Stomach (tissue), 9 donors: ENCODE results near the gene CDYL. TPM values are rescaled to one million over a fixed set of nuclear protein-coding genes. Genes with fewer than 3 reads are reported as not detected.
A peak's percentile ranks its signal among the peaks of the same experiment; 100 is the strongest.

Experiments used
- DNase-seq, 2 donors: peaks; one replicate each; pipeline versions ENCODE4 v3.0.0 to v3.0.0-alpha.2; 2013 to 2019
- H3K27ac ChIP-seq, 5 donors: fragments of 200-600 bp in 4 of 5; sonication (generic) in 4 of 5; one replicate each; pipeline ENCODE4 v1.5.1; 2013 to 2019; ENCODE audit warnings: mild to moderate bottlenecking in 1 of 5, moderate library complexity in 1 of 5
- H3K27me3 ChIP-seq, 3 donors: fragments of 200-600 bp; sonication (generic); one replicate each; pipeline ENCODE4 v1.5.1; 2017 to 2019; ENCODE audit warnings: mixed run types in 1 of 3
- H3K36me3 ChIP-seq, 4 donors: fragments of 200-600 bp; sonication (generic); 1 replicate in 3 of 4; 2 replicates in 1 of 4; pipeline ENCODE4 v1.5.1; 2016 to 2019
- H3K4me1 ChIP-seq, 4 donors: fragments of 200-600 bp; sonication (generic); one replicate each; pipeline ENCODE4 v1.5.1; 2016 to 2019
- H3K4me3 ChIP-seq, 4 donors: fragments of 200-600 bp; sonication (generic) in 3 of 4; one replicate each; pipeline ENCODE4 v1.5.1; 2016 to 2019; ENCODE audit warnings: mild to moderate bottlenecking in 1 of 4
- H3K9me3 ChIP-seq, 4 donors: fragments of 200-600 bp; sonication (generic); one replicate each; pipeline ENCODE4 v1.5.1; 2016 to 2019
- EP300 ChIP-seq: sonication (generic); formaldehyde crosslinking; IDR thresholded peaks from one replicate; pipeline ENCODE4 v1.6.1; 2017; ENCODE audit warnings: antibody characterized with exemption
- POLR2A ChIP-seq, 4 donors: fragments of 450-650 bp; IDR thresholded peaks; one replicate each; pipeline ENCODE4 v1.6.1; 2016; ENCODE audit warnings: antibody characterized with exemption in 4 of 4, control low read depth in 2 of 4, mild to moderate bottlenecking in 1 of 4, moderate library complexity in 1 of 4
- POLR2AphosphoS5 ChIP-seq, 3 donors: sonication (generic); formaldehyde crosslinking; IDR thresholded peaks; one replicate each; pipeline ENCODE4 v1.6.1; 2016; ENCODE audit warnings: antibody characterized with exemption in 3 of 3
- WGBS, 5 donors: extraction: QIAGEN DNeasy Blood & Tissue Kit in 3 of 5; methylation state at CpG; one replicate each; pipeline versions ENCODE4 v1.1.5 to v1.1.7; 2013 to 2018; 5-methylcytosine and 5-hydroxymethylcytosine counted together
- intact Hi-C: fragments of 100-400 bp; cut with DNase I; formaldehyde crosslinking; loops from one replicate; pipeline ENCODE4 v1.15.1; 2023; ENCODE audit warnings: low total_unique reads
- polyA plus RNA-seq, 3 donors: library from polyadenylated mRNA; stranded (reverse); fragments of 200-250 nt; gene quantifications; one replicate each; pipeline ENCODE4 v1.2.3, GENCODE V29; 2013
- total RNA-seq, 5 donors: library from RNA; depleted of rRNA; stranded (reverse); fragments of >200 nt; gene quantifications; one replicate each; pipeline versions ENCODE4 v1.1.0 to v1.2.3, GENCODE V29; 2014 to 2016
- TF ChIP-seq, protein P1 (sequence below), 7 experiments: fragments of 450-650 bp in 4 of 7; fragments of 200-600 bp in 3 of 7; sonication (generic) in 3 of 7; IDR thresholded peaks; one replicate each; pipeline ENCODE4 v1.5.1; 2016 to 2019; ENCODE audit warnings: antibody characterized with exemption in 7 of 7, control low read depth in 2 of 7, mild to moderate bottlenecking in 1 of 7
- donor health status: healthy with polysubstance abuse.
- donor health status: Bipolar disorder and iron deficiency.
- donor health status: healthy.

Gene CDYL
- total and polyA plus RNA-seq, 8 donors, result 6.2 to 226 (median 18.4) TPM

DNA sequence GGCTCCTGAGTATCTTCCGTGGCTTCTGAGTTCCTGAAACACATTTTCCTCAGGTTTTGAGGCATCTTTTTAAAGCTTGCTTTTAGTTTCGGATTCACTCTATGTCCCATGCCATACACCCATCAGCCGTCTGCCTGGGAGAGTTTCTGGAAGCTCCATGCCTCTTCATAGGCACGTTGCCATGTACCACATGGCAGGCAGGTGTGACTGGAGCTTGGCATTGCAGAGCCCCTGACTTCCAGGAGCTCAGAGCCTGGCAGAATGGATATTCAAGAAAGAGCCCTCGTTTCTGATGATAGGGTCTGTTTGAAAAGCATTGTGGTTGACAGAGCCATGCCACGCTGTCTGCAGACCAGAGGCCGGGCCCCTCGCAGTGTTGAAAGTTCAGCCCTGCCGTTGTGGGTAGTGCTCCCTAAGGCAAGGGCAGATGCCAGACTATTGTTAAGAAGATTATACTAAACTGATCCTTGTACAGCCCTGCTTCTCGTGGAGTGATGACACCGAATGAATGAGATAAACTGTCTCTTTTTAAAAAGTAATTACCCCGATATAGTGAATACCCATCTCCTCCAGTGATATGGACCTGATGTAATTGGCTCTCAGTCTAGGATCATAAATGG is 127.7 kb downstream of the CDYL start:
- intact Hi-C loops, result no loop called here
- no peak overlapping the region for H3K4me3 ChIP-seq
- TF ChIP-seq EP300 (no peak), POLR2AphosphoS5 (IDR thresholded peaks at IDR 0.05) (no peak), POLR2A (IDR thresholded peaks at IDR 0.05) (no peak)
- TF ChIP-seq, protein P1, sequence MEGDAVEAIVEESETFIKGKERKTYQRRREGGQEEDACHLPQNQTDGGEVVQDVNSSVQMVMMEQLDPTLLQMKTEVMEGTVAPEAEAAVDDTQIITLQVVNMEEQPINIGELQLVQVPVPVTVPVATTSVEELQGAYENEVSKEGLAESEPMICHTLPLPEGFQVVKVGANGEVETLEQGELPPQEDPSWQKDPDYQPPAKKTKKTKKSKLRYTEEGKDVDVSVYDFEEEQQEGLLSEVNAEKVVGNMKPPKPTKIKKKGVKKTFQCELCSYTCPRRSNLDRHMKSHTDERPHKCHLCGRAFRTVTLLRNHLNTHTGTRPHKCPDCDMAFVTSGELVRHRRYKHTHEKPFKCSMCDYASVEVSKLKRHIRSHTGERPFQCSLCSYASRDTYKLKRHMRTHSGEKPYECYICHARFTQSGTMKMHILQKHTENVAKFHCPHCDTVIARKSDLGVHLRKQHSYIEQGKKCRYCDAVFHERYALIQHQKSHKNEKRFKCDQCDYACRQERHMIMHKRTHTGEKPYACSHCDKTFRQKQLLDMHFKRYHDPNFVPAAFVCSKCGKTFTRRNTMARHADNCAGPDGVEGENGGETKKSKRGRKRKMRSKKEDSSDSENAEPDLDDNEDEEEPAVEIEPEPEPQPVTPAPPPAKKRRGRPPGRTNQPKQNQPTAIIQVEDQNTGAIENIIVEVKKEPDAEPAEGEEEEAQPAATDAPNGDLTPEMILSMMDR (IDR thresholded peaks at IDR 0.05), result no peak
- H3K27ac ChIP-seq, result no peak overlapping the region
- 78 to 86% (median 82%) methylated on average over 12 of the region's 12 CpGs for WGBS, 5 donors
- no peaks in the 10 kb centered on the region for H3K27me3 ChIP-seq
- peaks cover 0 to 9% (median 4%) of the 10 kb centered on the region in 4 donors for H3K36me3 ChIP-seq
- peaks cover 0 to 9% (median 4%) of the 10 kb centered on the region in 4 donors for H3K9me3 ChIP-seq
- DNase-seq, result no peak
- peaks cover 10 to 59% (median 41%) of the 10 kb centered on the region in 4 donors for H3K4me1 ChIP-seq

GRCh38 chr6:4904461-4905025 is 128.3 kb downstream of the CDYL start:
- intact Hi-C loops, result no loop called here
- H3K4me1 ChIP-seq, result peaks cover 10 to 65% (median 48%) of the 10 kb centered on the region in 4 donors
- H3K9me3 ChIP-seq, result peaks cover 0 to 2% (median under 1%) of the 10 kb centered on the region in 4 donors
- no peak overlapping the region for H3K27ac ChIP-seq
- no peak for DNase-seq
- 77 to 85% (median 81%) methylated on average over 12 of the region's 12 CpGs for WGBS, 5 donors
- H3K36me3 ChIP-seq, result peaks cover 0 to 9% (median 2%) of the 10 kb centered on the region in 4 donors
- TF ChIP-seq POLR2AphosphoS5 (IDR thresholded peaks at IDR 0.05), result no peak
- TF ChIP-seq, protein P1 (IDR thresholded peaks at IDR 0.05), result no peak
- no peak for TF ChIP-seq POLR2A (IDR thresholded peaks at IDR 0.05)
- no peak for TF ChIP-seq EP300
- no peak overlapping the region for H3K4me3 ChIP-seq
- H3K27me3 ChIP-seq, result no peaks in the 10 kb centered on the region

DNA sequence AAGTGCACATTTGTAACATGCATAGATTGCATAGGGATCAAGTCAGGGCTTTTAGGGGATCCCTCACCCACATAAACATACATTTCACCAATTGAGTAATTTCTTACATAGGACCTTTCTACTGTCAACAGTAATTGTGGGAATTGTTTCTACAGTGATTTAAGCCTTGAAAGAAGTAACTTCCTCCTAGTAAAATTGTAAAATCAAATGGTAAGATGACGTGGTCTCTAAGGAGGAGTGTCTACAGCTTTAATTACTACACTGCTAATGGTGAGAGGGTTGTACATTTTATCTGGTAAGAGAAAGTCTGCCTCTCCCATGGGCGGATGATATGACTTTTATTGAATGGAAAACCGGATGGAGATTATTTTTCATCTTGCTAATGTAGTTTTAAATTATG is 129.6 kb downstream of the CDYL start:
- intact Hi-C loops, result no loop called here
- Histone ChIP-seq H3K4me1 (peaks cover 10 to 75% (median 58%) of the 10 kb centered on the region in 4 donors), H3K27me3 (no peaks in the 10 kb centered on the region), H3K27ac (peak overlapping the region in 2 of 5 donors; percentile 66 to 72), H3K36me3 (peaks cover 0 to 9% (median 2%) of the 10 kb centered on the region in 4 donors), H3K4me3 (no peak overlapping the region), H3K9me3 (no peaks in the 10 kb centered on the region)
- 57 to 72% (median 67%) methylated on average over 3 of the region's 3 CpGs for WGBS, 5 donors
- TF ChIP-seq EP300 (no peak), POLR2A (IDR thresholded peaks at IDR 0.05) (no peak), POLR2AphosphoS5 (IDR thresholded peaks at IDR 0.05) (no peak)
- TF ChIP-seq, protein P1 (IDR thresholded peaks at IDR 0.05), result no peak
- DNase-seq, result no peak

DNA sequence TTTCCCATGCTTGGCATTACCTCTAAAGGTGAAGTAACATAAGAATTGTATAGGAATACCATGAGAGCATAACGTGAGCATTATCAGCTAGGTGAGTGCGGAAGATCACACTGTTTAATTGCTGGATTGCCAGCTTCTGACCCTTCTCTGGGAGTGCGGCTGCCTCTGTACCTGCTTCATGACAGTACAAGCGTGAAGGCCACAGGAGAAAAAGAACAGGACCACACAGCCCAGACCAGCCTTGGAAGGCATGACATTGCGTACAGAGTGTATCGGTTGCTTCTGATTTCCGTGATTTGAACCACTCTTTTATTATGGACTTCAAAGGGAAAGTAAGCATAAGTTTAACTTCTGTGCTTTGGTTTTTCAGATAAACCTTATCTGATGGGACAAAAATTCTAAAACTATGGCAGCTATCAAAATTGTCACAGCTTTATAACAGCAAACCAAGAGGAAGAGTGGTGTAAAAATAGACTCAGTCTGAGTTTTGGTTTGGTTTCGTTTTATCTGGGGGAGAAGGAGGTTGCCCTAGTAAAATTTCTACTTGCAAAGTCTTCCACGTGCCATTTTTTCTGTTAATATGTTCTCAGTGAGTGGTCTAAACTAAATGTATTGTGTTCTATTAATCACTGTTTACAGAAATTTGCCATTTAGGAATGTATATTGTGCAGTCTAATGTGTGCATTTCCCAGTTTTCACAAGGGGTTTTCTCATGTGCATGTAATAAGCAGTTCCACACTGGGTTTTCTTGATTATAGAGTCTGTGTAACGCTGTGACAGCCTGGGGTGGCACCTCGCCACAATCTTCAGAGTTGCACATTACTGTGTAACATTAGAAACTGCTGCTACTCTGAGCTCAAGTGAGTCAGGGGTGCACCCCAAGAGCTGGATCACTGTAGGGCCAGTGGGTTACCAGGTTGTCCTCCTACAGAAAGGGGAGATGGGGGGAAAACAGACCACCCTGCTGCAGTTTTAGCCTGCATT is 130.4 kb downstream of the CDYL start:
- H3K27me3 ChIP-seq, result no peaks in the 10 kb centered on the region
- no peak for DNase-seq
- H3K4me1 ChIP-seq, result peaks cover 10 to 76% (median 59%) of the 10 kb centered on the region in 4 donors
- intact Hi-C loops, result no loop called here
- peak overlapping the region in 1 of 4 donors; percentile 7 for H3K4me3 ChIP-seq
- no peak for TF ChIP-seq POLR2AphosphoS5 (IDR thresholded peaks at IDR 0.05)
- TF ChIP-seq, protein P1 (IDR thresholded peaks at IDR 0.05), result no peak
- no peak for TF ChIP-seq POLR2A (IDR thresholded peaks at IDR 0.05)
- TF ChIP-seq EP300, result no peak
- H3K9me3 ChIP-seq, result no peaks in the 10 kb centered on the region
- peaks cover 0 to 9% (median 2%) of the 10 kb centered on the region in 4 donors for H3K36me3 ChIP-seq
- H3K27ac ChIP-seq, result peak overlapping the region; percentile 13 to 72 (median 66)
- WGBS, 5 donors, result 33 to 59% (median 48%) methylated on average over 11 of the region's 11 CpGs
